GM12878 (cell line): Measurements from ENCODE around the gene BNIP3. TPM values are rescaled to one million over a fixed set of nuclear protein-coding genes. Genes with fewer than 3 reads are reported as not detected.

ENCODE experiments used
- ATAC-seq: fragments of 200-7000 bp; cut with Tn5 transposase; 3 replicates; pipeline ENCODE4 v1.9.1; 2020; ENCODE audit warnings: mild to moderate bottlenecking, moderate library complexity
- BruUV-seq: library from RNA; stranded (reverse); fragments of 400-500 nt; replicated peaks from 2 replicates; lab custom pipeline; 2021; lab: Mats Ljungman, UMichigan
- CTCF ChIA-PET: fragments of 300-600 bp; sonication (Branson Sonifier 250); formaldehyde crosslinking; extraction: SDS; loops from one replicate; lab custom pipeline; 2021; ENCODE audit warnings: inconsistent platforms; lab: Yijun Ruan, JAX
- POLR2A ChIA-PET: fragments of 350-600 bp; formaldehyde crosslinking; extraction: SDS; loops from one replicate; lab custom pipeline; 2021; ENCODE audit warnings: inconsistent platforms; lab: Charles Lee
- RAD21 ChIA-PET: fragments of 300-600 bp; sonication (Branson Sonifier 250); formaldehyde crosslinking; loops from one replicate; lab custom pipeline; 2023; ENCODE audit warnings: antibody characterized with exemption; ENCODE audit not compliant: unreplicated experiment; lab: Charles Lee
- SMC1A ChIA-PET: fragments of 300-600 bp; sonication (Branson Sonifier 250); formaldehyde crosslinking; loops from one replicate; lab custom pipeline; 2023; ENCODE audit not compliant: unreplicated experiment, uncharacterized antibody; lab: Charles Lee
- DNase-seq: peaks from one replicate; pipeline ENCODE4 v3.0.0-alpha.2; 2011; ENCODE audit warnings: low read depth, low spot score
- FAIRE-seq: peaks from 3 replicates; lab custom pipeline; 2011; peaks lifted over from hg19 to GRCh38; lab: Jason Lieb, UNC
- H2AFZ ChIP-seq: 2 replicates; pipeline ENCODE4 v1.6.0; 2011; ENCODE audit warnings: low read depth, low read length, control low read depth; ENCODE audit not compliant: control insufficient read depth
- H3K27ac ChIP-seq: 2 replicates; pipeline ENCODE4 v1.5.1; 2011; ENCODE audit warnings: control low read depth; ENCODE audit not compliant: control insufficient read depth, insufficient read depth
- H3K27me3 ChIP-seq, 2 experiments: replicated peaks in 1 of 2; 2 replicates each; pipeline versions ENCODE4 v1.6.0 to v1.6.1; 2011; ENCODE audit warnings: low read length in 1 of 2; ENCODE audit not compliant: control insufficient read depth in 2 of 2, insufficient read depth in 2 of 2
- H3K36me3 ChIP-seq, 2 experiments: 2 replicates each; pipeline ENCODE4 v1.5.1; 2011; ENCODE audit warnings: low read length in 1 of 2; ENCODE audit not compliant: control insufficient read depth in 2 of 2, insufficient read depth in 2 of 2
- H3K4me1 ChIP-seq: 2 replicates; pipeline ENCODE4 v1.6.1; 2011; ENCODE audit warnings: mild to moderate bottlenecking, low read length, moderate library complexity, mixed read lengths; ENCODE audit not compliant: control insufficient read depth, insufficient read depth
- H3K4me2 ChIP-seq: 2 replicates; pipeline ENCODE4 v1.6.0; 2011; ENCODE audit warnings: control low read depth; ENCODE audit not compliant: control insufficient read depth, insufficient read depth
- H3K4me3 ChIP-seq: fragments of 200-600 bp; sonication (generic); 2 replicates; pipeline ENCODE4 v1.5.1; 2016
- H3K79me2 ChIP-seq: 2 replicates; pipeline ENCODE4 v1.6.0; 2011; ENCODE audit warnings: low read length; ENCODE audit not compliant: control insufficient read depth, insufficient read depth
- H3K9ac ChIP-seq: 2 replicates; pipeline ENCODE4 v1.8.0; 2011; ENCODE audit warnings: low read length, control low read depth, mixed read lengths; ENCODE audit not compliant: control insufficient read depth, insufficient read depth
- H3K9me3 ChIP-seq: replicated peaks from 3 replicates; pipeline ENCODE4 v1.5.1; 2011; ENCODE audit warnings: mild to moderate bottlenecking, low read length; ENCODE audit not compliant: control insufficient read depth, insufficient read depth
- H4K20me1 ChIP-seq: 2 replicates; pipeline ENCODE4 v1.6.0; 2011; ENCODE audit not compliant: control insufficient read depth, insufficient read depth
- BHLHE40 ChIP-seq, 2 experiments: fragments of 450-650 bp in 1 of 2; IDR thresholded peaks; 2 replicates each; pipeline ENCODE4 v1.6.1; 2011 to 2017; ENCODE audit warnings: low read depth in 2 of 2, borderline replicate concordance in 1 of 2, improper control_type of control experiment in 1 of 2, low read length in 1 of 2, mild to moderate bottlenecking in 1 of 2
- USF2 ChIP-seq: IDR thresholded peaks from 2 replicates; pipeline ENCODE4 v1.6.1; 2011; ENCODE audit warnings: low read depth, low read length, improper control_type of control experiment, borderline replicate concordance
- WGBS: methylation state at CpG from one replicate; pipeline ENCODE4 v1.1.6; 2016; ENCODE audit warnings: low lambda C conversion rate; ENCODE audit not compliant: insufficient replicate concordance, insufficient coverage; ENCODE audit errors: missing lambda C conversion rate; 5-methylcytosine and 5-hydroxymethylcytosine counted together
- in situ Hi-C: fragments of 300-500 bp; cut with MboI; formaldehyde crosslinking; loops from 9 replicates; pipeline ENCODE4 v1.14.3; 2018; ENCODE audit warnings: mixed read lengths
- intact Hi-C: fragments of 100-400 bp; cut with micrococcal nuclease; formaldehyde crosslinking; loops from one replicate; pipeline ENCODE4 v1.14.2; 2022; ENCODE audit not compliant: unreplicated experiment
- polyA plus RNA-seq, 11 experiments: library from polyadenylated mRNA; depleted of rRNA in 4 of 11; unstranded in 6 of 11; stranded (reverse) in 5 of 11; fragments of >200 nt; fragmentation: Nextera tagmentation in 4 of 11; fragmentation: Illumina TruSeq in 1 of 11; extraction: Ambion mirVana in 4 of 11; extraction: Trizol in 1 of 11; gene quantifications; 1 replicate in 1 of 11; 2 replicates in 10 of 11; pipeline versions ENCODE4 v1.2.1 to v1.2.3, GENCODE V29; 2011 to 2016; ENCODE audit warnings: inconsistent platforms in 2 of 11, missing spikeins in 2 of 11, low read depth in 1 of 11
- total RNA-seq, 4 experiments: library from RNA; depleted of rRNA in 3 of 4; stranded (reverse); fragments of >200 nt in 3 of 4; fragmentation: Illumina TruSeq in 1 of 4; extraction: Trizol in 1 of 4; gene quantifications; 2 replicates each; pipeline versions ENCODE4 v1.2.1 to v1.2.3, GENCODE V29; 2013 to 2021

BNIP3 gene
- total and polyA plus RNA-seq, 10 of the 15 experiments (the other 5 are each of a cell fraction or from before 2014, with no cell fraction given): 7.7 to 122 (median 29.9) TPM

- no peak overlapping the region for H3K27ac ChIP-seq
- FAIRE-seq: no peak
- in situ Hi-C loops (no loop called here), intact Hi-C loops (no loop called here)
- CTCF ChIA-PET: interaction anchor here (1.0 to 1.5 kb wide), 2 partner anchors 21 to 147 kb away, joined by 3 read pairs; no protein-coding TSS in a partner anchor
- no peaks in the 10 kb centered on the region for H4K20me1 ChIP-seq
- H2AFZ ChIP-seq: no peak overlapping the region; the same call in 1 of the 2 replicates
- TF ChIP-seq USF2 (no peak), BHLHE40 (IDR thresholded peaks at IDR 0.05; ENCODE audit: borderline replicate concordance in 1 of 2, low read depth in 2 of 2, low read length in 1 of 2) (0 out of 4 replicates have a peak, but pooled peaks of 1 of the 2 experiments have one; percentile 40)
- H3K9me3 ChIP-seq: no peaks in the 10 kb centered on the region; the same call in 2 of the 3 replicates
- H3K4me3 ChIP-seq: no peak overlapping the region
- DNase-seq: no peak
- BruUV-seq: no TSS peak
- POLR2A ChIA-PET: no interaction called here
- peak; percentile 63 for ATAC-seq
- H3K36me3 ChIP-seq: no peaks in the 10 kb centered on the region
- H3K27me3 ChIP-seq: peaks cover 0 to 3% of the 10 kb centered on the region in 2 experiments; a peak in 2 of 4 replicates
- SMC1A ChIA-PET: interaction anchor here (0.7 kb wide), 1 partner anchor 116 kb away, joined by 3 read pairs; no protein-coding TSS in a partner anchor
- RAD21 ChIA-PET: no interaction called here
- H3K4me1 ChIP-seq: no peaks in the 10 kb centered on the region
- 43% methylated on average over 15 of the region's 15 CpGs for WGBS
- H3K4me2 ChIP-seq: no peak overlapping the region
- no peaks in the 10 kb centered on the region for H3K79me2 ChIP-seq
- no peak overlapping the region for H3K9ac ChIP-seq
Observed at GRCh38 chr10:132001238-132001972, 19.7 kb upstream of the BNIP3 start.
